H1 (cell line): ENCODE data around the gene KISS1R. TPM values are rescaled to one million over a fixed set of nuclear protein-coding genes. Genes with fewer than 3 reads are reported as not detected.

Experiments used
- CTCF ChIA-PET: fragments of 300-600 bp; sonication (Branson Sonifier 250); formaldehyde crosslinking; loops from one replicate; lab custom pipeline; 2021; ENCODE audit not compliant: partially characterized antibody; lab: Charles Lee
- POLR2A ChIA-PET: fragments of 300-600 bp; sonication (Branson Sonifier 250); formaldehyde crosslinking; loops from one replicate; lab custom pipeline; 2021; ENCODE audit warnings: inconsistent platforms; ENCODE audit not compliant: partially characterized antibody; lab: Charles Lee
- DNase-seq, 2 experiments: peaks; one replicate each; pipeline versions ENCODE4 v3.0.0 to v3.0.0-alpha.2; 2010 to 2022; ENCODE audit warnings: low spot score in 2 of 2, low read depth in 1 of 2, mixed read lengths in 1 of 2
- FAIRE-seq: peaks from 2 replicates; lab custom pipeline; 2011; peaks lifted over from hg19 to GRCh38; lab: Jason Lieb, UNC
- H2AFZ ChIP-seq: 2 replicates; pipeline ENCODE4 v1.8.1; 2012; ENCODE audit warnings: low read length, inconsistent platforms
- H2AK5ac ChIP-seq: 2 replicates; pipeline ENCODE4 v1.6.1; 2013; ENCODE audit warnings: low read depth, low read length
- H2BK120ac ChIP-seq: replicated peaks from 2 replicates; pipeline ENCODE3; 2013; ENCODE audit warnings: low read depth, low read length, inconsistent platforms
- H2BK12ac ChIP-seq: 2 replicates; pipeline ENCODE4 v1.6.1; 2013; ENCODE audit warnings: low read depth, low read length
- H2BK15ac ChIP-seq: 2 replicates; pipeline ENCODE4 v1.6.1; 2013; ENCODE audit warnings: low read length
- H2BK20ac ChIP-seq: 2 replicates; pipeline ENCODE4 v1.6.1; 2013; ENCODE audit warnings: low read length
- H2BK5ac ChIP-seq: 2 replicates; pipeline ENCODE4 v1.6.1; 2013; ENCODE audit warnings: low read depth, low read length
- H3K14ac ChIP-seq: 2 replicates; pipeline ENCODE4 v1.6.1; 2013; ENCODE audit warnings: inconsistent platforms; ENCODE audit not compliant: insufficient read length
- H3K18ac ChIP-seq: 2 replicates; pipeline ENCODE4 v1.6.1; 2013; ENCODE audit warnings: low read length; ENCODE audit errors: extremely low read depth
- H3K23ac ChIP-seq: 2 replicates; pipeline ENCODE4 v1.6.1; 2013; ENCODE audit warnings: inconsistent platforms; ENCODE audit not compliant: insufficient read length
- H3K23me2 ChIP-seq: 2 replicates; pipeline ENCODE4 v1.6.1; 2013; ENCODE audit warnings: low read depth, low read length
- H3K27ac ChIP-seq: 2 replicates; pipeline ENCODE4 v1.6.1; 2011; ENCODE audit warnings: low read depth, low read length, inconsistent platforms
- H3K27me3 ChIP-seq, 4 experiments: replicated peaks in 1 of 4; 1 replicate in 1 of 4; 2 replicates in 3 of 4; pipeline versions ENCODE4 v1.6.1 to v1.8.1; 2011 to 2013; ENCODE audit warnings: low read length in 3 of 4, mild to moderate bottlenecking in 3 of 4, inconsistent platforms in 2 of 4, mixed read lengths in 2 of 4, moderate library complexity in 1 of 4; ENCODE audit not compliant: control insufficient read depth in 3 of 4, insufficient read depth in 3 of 4; ENCODE audit errors: extremely low read depth in 1 of 4
- H3K36me3 ChIP-seq, 4 experiments: 2 replicates each; pipeline versions ENCODE4 v1.6.1 to v1.8.1; 2011 to 2013; ENCODE audit warnings: mild to moderate bottlenecking in 4 of 4, low read length in 3 of 4, moderate library complexity in 2 of 4, control low read depth in 1 of 4, inconsistent platforms in 1 of 4; ENCODE audit not compliant: insufficient read depth in 4 of 4, control insufficient read depth in 2 of 4
- H3K4ac ChIP-seq: replicated peaks from 2 replicates; pipeline ENCODE3; 2013; ENCODE audit warnings: low read length, low read depth, mixed read lengths, inconsistent platforms; ENCODE audit not compliant: insufficient read length
- H3K4me1 ChIP-seq, 4 experiments: replicated peaks in 1 of 4; 1 replicate in 1 of 4; 2 replicates in 3 of 4; pipeline versions ENCODE4 v1.6.1 to v1.8.1; 2011 to 2013; ENCODE audit warnings: low read length in 3 of 4, inconsistent platforms in 2 of 4, mixed read lengths in 1 of 4; ENCODE audit not compliant: insufficient read depth in 4 of 4, control insufficient read depth in 3 of 4
- H3K4me2 ChIP-seq, 2 experiments: 2 replicates each; pipeline versions ENCODE4 v1.6.1 to v1.8.1; 2011 to 2013; ENCODE audit warnings: low read depth in 2 of 2, low read length in 2 of 2, control low read depth in 1 of 2, inconsistent platforms in 1 of 2, mild to moderate bottlenecking in 1 of 2; ENCODE audit not compliant: insufficient read depth in 1 of 2
- H3K4me3 ChIP-seq, 4 experiments: fragments of 200-600, 300-600 bp in 1 of 4; sonication (generic), shearing (Covaris generic), sonication (Bioruptor Twin) in 1 of 4; 2 replicates each; pipeline versions ENCODE4 v1.5.1 to v1.8.1; 2011 to 2016; ENCODE audit warnings: low read length in 4 of 4, low read depth in 3 of 4, control low read depth in 2 of 4, inconsistent platforms in 2 of 4, mild to moderate bottlenecking in 2 of 4, mixed read lengths in 1 of 4, moderate library complexity in 1 of 4; ENCODE audit not compliant: insufficient read depth in 2 of 4; ENCODE audit errors: extremely low read depth in 1 of 4
- H3K56ac ChIP-seq: replicated peaks from 2 replicates; pipeline ENCODE3; 2013; ENCODE audit warnings: low read depth, mild to moderate bottlenecking, mixed read lengths, low read length, inconsistent platforms; ENCODE audit not compliant: insufficient read length
- H3K79me1 ChIP-seq: 2 replicates; pipeline ENCODE4 v1.6.1; 2013; ENCODE audit warnings: low read depth, low read length, control low read depth
- H3K79me2 ChIP-seq, 2 experiments: 2 replicates each; pipeline versions ENCODE4 v1.6.1 to v1.8.1; 2012 to 2013; ENCODE audit warnings: low read length in 2 of 2, mild to moderate bottlenecking in 2 of 2, inconsistent platforms in 1 of 2; ENCODE audit not compliant: insufficient read depth in 2 of 2, control insufficient read depth in 1 of 2
- H3K9ac ChIP-seq, 4 experiments: replicated peaks in 1 of 4; 1 replicate in 1 of 4; 2 replicates in 3 of 4; pipeline versions ENCODE4 v1.6.1 to v1.8.1; 2011 to 2013; ENCODE audit warnings: low read depth in 3 of 4, low read length in 3 of 4, control low read depth in 2 of 4, mild to moderate bottlenecking in 2 of 4, moderate library complexity in 2 of 4, inconsistent platforms in 1 of 4; ENCODE audit errors: extremely low read depth in 1 of 4
- H3K9me3 ChIP-seq, 2 experiments: 2 replicates each; pipeline versions ENCODE4 v1.6.1 to v1.8.1; 2012 to 2013; ENCODE audit warnings: mild to moderate bottlenecking in 2 of 2, moderate library complexity in 2 of 2, control low read depth in 1 of 2, inconsistent platforms in 1 of 2, low read depth in 1 of 2, low read length in 1 of 2, mixed read lengths in 1 of 2; ENCODE audit not compliant: insufficient read depth in 2 of 2
- H4K20me1 ChIP-seq, 2 experiments: replicated peaks in 1 of 2; 2 replicates each; pipeline versions ENCODE3 to v1.8.1; 2011 to 2013; ENCODE audit warnings: inconsistent platforms in 2 of 2, low read length in 2 of 2, mild to moderate bottlenecking in 1 of 2; ENCODE audit not compliant: insufficient read depth in 2 of 2, control insufficient read depth in 1 of 2
- H4K5ac ChIP-seq: 2 replicates; pipeline ENCODE4 v1.6.1; 2013; ENCODE audit warnings: low read length, low read depth, mixed read lengths, inconsistent platforms; ENCODE audit not compliant: insufficient read length
- H4K8ac ChIP-seq: 2 replicates; pipeline ENCODE4 v1.8.0; 2013; ENCODE audit warnings: mild to moderate bottlenecking, moderate library complexity, low read length, inconsistent platforms; ENCODE audit not compliant: insufficient read depth; ENCODE audit errors: extremely low read depth
- H4K91ac ChIP-seq: replicated peaks from 2 replicates; pipeline ENCODE3; 2013; ENCODE audit warnings: low read length, mixed read lengths, inconsistent platforms; ENCODE audit not compliant: insufficient read length
- BACH1 ChIP-seq: IDR thresholded peaks from 2 replicates; pipeline ENCODE4 v1.6.1; 2012; ENCODE audit warnings: low read length, improper control_type of control experiment
- CBX5 ChIP-seq: fragments of 300-800, 300-1000 bp; sonication (generic); IDR thresholded peaks from 2 replicates; pipeline ENCODE4 v1.7.1; 2016; ENCODE audit warnings: antibody characterized with exemption, low read length, low read depth
- CHD2 ChIP-seq: IDR thresholded peaks from 2 replicates; pipeline ENCODE4 v1.6.1; 2012; ENCODE audit warnings: low read length, improper control_type of control experiment
- CTBP2 ChIP-seq: IDR thresholded peaks from 2 replicates; pipeline ENCODE4 v1.7.0; 2011; ENCODE audit warnings: borderline replicate concordance, mild to moderate bottlenecking, moderate library complexity, mixed read lengths, low read length; ENCODE audit not compliant: insufficient read depth, insufficient read length
- HDAC6 ChIP-seq: IDR thresholded peaks from one replicate; pipeline ENCODE4 v1.7.1; 2012; ENCODE audit warnings: low read depth, mild to moderate bottlenecking, inconsistent platforms, low read length, moderate library complexity
- JUN ChIP-seq: IDR thresholded peaks from 2 replicates; pipeline ENCODE4 v1.6.1; 2011; ENCODE audit warnings: low read depth, mild to moderate bottlenecking, improper control_type of control experiment, low read length
- JUND ChIP-seq: IDR thresholded peaks from 2 replicates; pipeline ENCODE4 v1.6.1; 2011; ENCODE audit warnings: mild to moderate bottlenecking, improper control_type of control experiment, low read length
- SIN3A ChIP-seq, 2 experiments: IDR thresholded peaks in 1 of 2; conservative IDR thresholded peaks in 1 of 2; 2 replicates each; pipeline ENCODE4 v1.6.1; 2011 to 2012; ENCODE audit warnings: low read length in 2 of 2, improper control_type of control experiment in 1 of 2, low read depth in 1 of 2, mild to moderate bottlenecking in 1 of 2
- SIX5 ChIP-seq: IDR thresholded peaks from 2 replicates; pipeline ENCODE4 v1.6.1; 2011; ENCODE audit warnings: mild to moderate bottlenecking, low read depth, low read length
- USF2 ChIP-seq: IDR thresholded peaks from 2 replicates; pipeline ENCODE4 v1.6.1; 2011; ENCODE audit warnings: low read length, improper control_type of control experiment
- WGBS, 2 experiments: shearing (Covaris generic) in 1 of 2; methylation state at CpG; one replicate each; pipeline versions ENCODE4 v1.1.6 to v1.1.7; 2013 to 2015; ENCODE audit warnings: low lambda C conversion rate in 2 of 2, mixed read lengths in 2 of 2, inconsistent platforms in 1 of 2, low coverage in 1 of 2, missing lambda C conversion rate in 1 of 2; ENCODE audit not compliant: insufficient replicate concordance in 2 of 2, insufficient coverage in 1 of 2, insufficient read length in 1 of 2; ENCODE audit errors: extremely low coverage in 1 of 2, missing lambda C conversion rate in 1 of 2; 5-methylcytosine and 5-hydroxymethylcytosine counted together
- polyA plus RNA-seq, 7 experiments: library from polyadenylated mRNA; depleted of rRNA in 3 of 7; stranded (reverse) in 5 of 7; unstranded in 2 of 7; fragments of >200 nt in 5 of 7; fragments of 200-250 nt in 2 of 7; gene quantifications; 1 replicate in 5 of 7; 2 replicates in 1 of 7; 4 replicates in 1 of 7; pipeline versions ENCODE4 v1.2.1 to v1.2.3, GENCODE V29; 2011 to 2013; ENCODE audit warnings: missing spikeins in 2 of 7, mixed read lengths in 2 of 7
- total RNA-seq: library from RNA; stranded (reverse); fragmentation: NEBNext Ultra II Directional; extraction: Animal tissue kit (Norgen Biotek cat#: 25700); gene quantifications from 2 replicates; pipeline ENCODE4 v1.2.1, GENCODE V29; 2021

The KISS1R gene
- total and polyA plus RNA-seq, 2 of the 8 experiments (the other 6 are each of a cell fraction or from before 2014, with no cell fraction given) = 2.3 to 2.7 TPM

GRCh38 chr19:926323-926588 is 9.1 kb downstream of the KISS1R start:
- ChIA-PET CTCF (no interaction called here), POLR2A (interaction anchor here (1.3 kb wide), 1 partner anchor 51 kb away, joined by 3 read pairs; no protein-coding TSS in a partner anchor)
- Histone ChIP-seq H2AFZ (no peak overlapping the region), H3K9ac (peak overlapping the region in 2 of 4 experiments; percentile 34 to 57; a peak in 4 of 7 replicates), H2BK15ac (no peak overlapping the region), H2BK120ac (no peak overlapping the region), H3K56ac (no peak overlapping the region), H4K5ac (no peak overlapping the region), H3K9me3 (no peaks in the 10 kb centered on the region), H3K18ac (peak overlapping the region; percentile 32; the same call in 1 of the 2 replicates), H2BK5ac (no peak overlapping the region), H3K4me3 (peak overlapping the region; percentile 65 to 97 (median 76)), H4K8ac (no peak overlapping the region), H3K14ac (no peak overlapping the region), H4K20me1 (peaks cover 0 to 6% of the 10 kb centered on the region in 2 experiments), H3K4me1 (peaks cover 2 to 8% (median 6%) of the 10 kb centered on the region in 4 experiments), H3K27ac (no peak overlapping the region; the same call in 1 of the 2 replicates), H3K23me2 (peaks cover 6% of the 10 kb centered on the region), H3K4ac (no peak overlapping the region), H3K79me1 (peaks cover 6% of the 10 kb centered on the region; the same call in 1 of the 2 replicates), H2BK20ac (no peak overlapping the region), H2AK5ac (no peak overlapping the region), H4K91ac (peak overlapping the region; percentile 85), H3K27me3 (peaks cover 2 to 5% (median 3%) of the 10 kb centered on the region in 4 experiments; a peak in 6 of 7 replicates), H3K36me3 (peaks cover 0 to 12% (median 5%) of the 10 kb centered on the region in 4 experiments; a peak in 2 of 8 replicates), H3K4me2 (peak overlapping the region; percentile 63 to 71; a peak in 3 of 4 replicates), H3K79me2 (peaks cover 0 to 19% of the 10 kb centered on the region in 2 experiments; a peak in 2 of 4 replicates), H3K23ac (no peak overlapping the region), H2BK12ac (no peak overlapping the region)
- WGBS, 2 experiments = 0% methylated on average over 3 of the region's 21 CpGs; no CpG with 5 or more reads in 1 of the 2 experiments
- DNase-seq (no peak), FAIRE-seq (no peak)
- TF ChIP-seq CBX5 (no peak), SIX5 (no peak), JUN (no peak), BACH1 (no peak), USF2 (no peak), CTBP2 (no peak), CHD2 (no peak), HDAC6 (no peak), SIN3A (conservative IDR thresholded peaks at IDR 0.05 in 1 of 2, IDR thresholded peaks at IDR 0.05 in 1 of 2; ENCODE audit: low read depth in 1 of 2, low read length in 2 of 2) (no peak), JUND (no peak)
